NCI-H1417 (cell line): ENCODE results near the gene NRN1L.

Source experiments
- DNase-seq, 3 experiments: peaks; one replicate each; lab custom pipeline; 2025; lab: John Stamatoyannopoulos, UW

NRN1L gene

GRCh38 chr16:67917140-67917851, 32.6 kb downstream of the NRN1L start:
- peak in 1 of 3 experiments; percentile 46 for DNase-seq

- peak in 1 of 3 experiments; percentile 62 for DNase-seq
Observed at GRCh38 chr16:67917852-67918236, 33.2 kb downstream of the NRN1L start.

- peak in 1 of 3 experiments; percentile 20 for DNase-seq
Observed at GRCh38 chr16:67919622-67920221, 35.0 kb downstream of the NRN1L start.

- peak in 1 of 3 experiments; percentile 25 for DNase-seq
Observed at GRCh38 chr16:67922221-67922620, 37.5 kb downstream of the NRN1L start.

- DNase-seq, result peak; percentile 21 to 76 (median 43)
Observed at GRCh38 chr16:67922740-67923139, 38.1 kb downstream of the NRN1L start.

GRCh38 chr16:67923414-67924116, 38.9 kb downstream of the NRN1L start:
- DNase-seq, result peak in 2 of 3 experiments; percentile 17 to 42

GRCh38 chr16:67924140-67924906, 39.6 kb downstream of the NRN1L start:
- DNase-seq, result no peak

GRCh38 chr16:67926181-67926750, 41.6 kb downstream of the NRN1L start:
- DNase-seq, result peak; percentile 77 to 93 (median 81)

GRCh38 chr16:67927131-67927941, 42.7 kb downstream of the NRN1L start:
- no peak for DNase-seq

GRCh38 chr16:67928147-67928546, 43.5 kb downstream of the NRN1L start:
- no peak for DNase-seq

- peak; percentile 57 to 77 (median 65) for DNase-seq
Observed at GRCh38 chr16:67928561-67929364, 44.1 kb downstream of the NRN1L start.

GRCh38 chr16:67930191-67930590, 45.5 kb downstream of the NRN1L start:
- DNase-seq, result no peak

- DNase-seq, result no peak
Observed at GRCh38 chr16:67930678-67931211, 46.1 kb downstream of the NRN1L start.

GRCh38 chr16:67931712-67932461, 47.2 kb downstream of the NRN1L start, which contains the start of gene CTRL:
CTRL (minus strand) TSS chr16:67931862; CDS start chr16:67931852, 10 bp downstream.
- no peak for DNase-seq

- no peak for DNase-seq
Observed at GRCh38 chr16:67932462-67932840, 47.8 kb downstream of the NRN1L start.

GRCh38 chr16:67933805-67934204, 49.1 kb downstream of the NRN1L start:
- no peak for DNase-seq

- DNase-seq, result no peak
Observed at GRCh38 chr16:67934306-67935100, 49.8 kb downstream of the NRN1L start.

- no peak for DNase-seq
Observed at GRCh38 chr16:67935101-67935401, 50.4 kb downstream of the NRN1L start.
